B cell (primary cell): ENCODE measurements around the gene SLC10A6.

Source experiments
- EZH2 ChIP-seq: IDR thresholded peaks from 2 replicates; pipeline ENCODE4 v1.6.1; 2012; ENCODE audit warnings: borderline replicate concordance, low read depth, mild to moderate bottlenecking, moderate library complexity, low read length; ENCODE audit not compliant: insufficient read depth, poor library complexity, severe bottlenecking
- TF ChIP-seq, protein P1 (sequence below): fragments of 200-600 bp; IDR thresholded peaks from one replicate; pipeline ENCODE4 v1.8.0; 2022; ENCODE audit warnings: antibody characterized with exemption, mild to moderate bottlenecking

DNA sequence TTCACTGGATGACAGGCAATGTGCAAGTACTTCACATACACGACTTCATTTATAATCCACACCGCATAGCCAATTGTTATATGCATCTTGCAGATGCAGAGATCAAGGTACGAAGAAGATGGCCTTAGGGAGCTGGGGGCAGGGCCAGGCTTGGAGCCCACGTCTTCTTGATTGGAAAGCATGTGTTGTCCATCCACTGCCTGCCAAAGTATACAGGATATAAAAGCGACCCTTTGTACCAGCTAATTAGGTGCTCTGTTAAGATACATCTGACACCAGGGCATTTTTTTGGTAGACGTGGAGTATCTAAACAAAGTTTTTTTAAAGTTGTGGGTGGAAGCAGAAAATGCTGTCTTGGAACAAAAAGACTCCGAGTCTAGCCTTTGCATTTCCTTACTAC, 41.6 kb upstream of the SLC10A6 start:
- TF ChIP-seq, protein P1, sequence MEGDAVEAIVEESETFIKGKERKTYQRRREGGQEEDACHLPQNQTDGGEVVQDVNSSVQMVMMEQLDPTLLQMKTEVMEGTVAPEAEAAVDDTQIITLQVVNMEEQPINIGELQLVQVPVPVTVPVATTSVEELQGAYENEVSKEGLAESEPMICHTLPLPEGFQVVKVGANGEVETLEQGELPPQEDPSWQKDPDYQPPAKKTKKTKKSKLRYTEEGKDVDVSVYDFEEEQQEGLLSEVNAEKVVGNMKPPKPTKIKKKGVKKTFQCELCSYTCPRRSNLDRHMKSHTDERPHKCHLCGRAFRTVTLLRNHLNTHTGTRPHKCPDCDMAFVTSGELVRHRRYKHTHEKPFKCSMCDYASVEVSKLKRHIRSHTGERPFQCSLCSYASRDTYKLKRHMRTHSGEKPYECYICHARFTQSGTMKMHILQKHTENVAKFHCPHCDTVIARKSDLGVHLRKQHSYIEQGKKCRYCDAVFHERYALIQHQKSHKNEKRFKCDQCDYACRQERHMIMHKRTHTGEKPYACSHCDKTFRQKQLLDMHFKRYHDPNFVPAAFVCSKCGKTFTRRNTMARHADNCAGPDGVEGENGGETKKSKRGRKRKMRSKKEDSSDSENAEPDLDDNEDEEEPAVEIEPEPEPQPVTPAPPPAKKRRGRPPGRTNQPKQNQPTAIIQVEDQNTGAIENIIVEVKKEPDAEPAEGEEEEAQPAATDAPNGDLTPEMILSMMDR = no peak
- no peak for TF ChIP-seq EZH2
